ENCODE data around the gene HAS3.

The HAS3 gene

GRCh38 chr16:69108064-69108904, 2.8 kb downstream of the HAS3 start:
- TF ChIP-seq ZNF274 (IDR thresholded peaks at IDR 0.05; ENCODE audit: low read depth, low read length) = no peak
- no peak overlapping the region for H3K4me3 ChIP-seq (ENCODE audit: low read length)

GRCh38 chr16:69108905-69109252, 3.4 kb downstream of the HAS3 start:
- TF ChIP-seq ZNF274 (IDR thresholded peaks at IDR 0.05; ENCODE audit: low read depth, low read length) = no peak
- H3K4me3 ChIP-seq (ENCODE audit: low read length) = no peak overlapping the region

GRCh38 chr16:69109486-69110270, 4.2 kb downstream of the HAS3 start:
- H3K4me3 ChIP-seq (ENCODE audit: low read length) = no peak overlapping the region
- TF ChIP-seq ZNF274 (IDR thresholded peaks at IDR 0.05; ENCODE audit: low read depth, low read length) = no peak

DNA sequence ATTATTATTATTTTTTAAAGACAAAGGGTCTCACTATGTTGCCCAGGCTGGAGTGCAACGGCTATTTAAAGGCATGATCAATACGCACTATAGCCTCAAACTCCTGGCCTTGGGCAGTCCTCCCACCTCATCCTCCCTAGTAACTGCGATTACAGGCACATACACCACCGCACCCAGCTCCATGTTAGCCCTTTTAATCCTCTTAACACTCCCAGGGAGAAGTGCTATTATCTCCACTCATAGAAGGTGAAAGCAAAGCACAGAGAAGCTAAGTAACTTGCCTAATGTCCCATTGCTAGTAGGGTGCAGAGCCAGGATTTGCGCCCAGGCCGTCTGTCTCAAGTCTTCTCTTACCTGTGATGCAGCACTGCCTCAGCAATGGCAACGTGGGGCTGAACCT, 5.0 kb downstream of the HAS3 start:
- H3K4me3 ChIP-seq (ENCODE audit: low read length) = no peak overlapping the region
- TF ChIP-seq ZNF274 (IDR thresholded peaks at IDR 0.05; ENCODE audit: low read depth, low read length) = no peak

GRCh38 chr16:69111216-69111875, 5.9 kb downstream of the HAS3 start:
- no peak overlapping the region for H3K4me3 ChIP-seq (ENCODE audit: low read length)
- TF ChIP-seq ZNF274 (IDR thresholded peaks at IDR 0.05; ENCODE audit: low read depth, low read length) = no peak

DNA sequence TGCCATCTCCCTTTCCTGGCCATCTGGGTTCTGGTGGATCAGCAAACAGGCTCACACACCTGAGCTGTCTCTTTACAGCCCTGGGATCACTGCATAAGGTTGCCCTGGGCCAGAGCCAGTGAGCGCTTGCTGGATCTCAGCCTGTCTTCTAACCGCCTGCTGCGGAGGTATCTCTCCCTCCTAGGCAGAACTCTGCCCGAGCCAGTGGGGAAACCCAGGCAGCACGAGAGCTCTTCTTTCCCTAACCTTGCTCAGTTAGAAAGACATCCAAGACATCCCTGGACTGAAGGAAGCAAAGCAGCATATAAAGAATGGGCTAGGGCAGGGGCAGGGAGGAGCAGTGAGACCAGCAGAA, 6.4 kb downstream of the HAS3 start:
- no peak for TF ChIP-seq ZNF274 (IDR thresholded peaks at IDR 0.05; ENCODE audit: low read depth, low read length)
- no peak overlapping the region for H3K4me3 ChIP-seq (ENCODE audit: low read length)

DNA sequence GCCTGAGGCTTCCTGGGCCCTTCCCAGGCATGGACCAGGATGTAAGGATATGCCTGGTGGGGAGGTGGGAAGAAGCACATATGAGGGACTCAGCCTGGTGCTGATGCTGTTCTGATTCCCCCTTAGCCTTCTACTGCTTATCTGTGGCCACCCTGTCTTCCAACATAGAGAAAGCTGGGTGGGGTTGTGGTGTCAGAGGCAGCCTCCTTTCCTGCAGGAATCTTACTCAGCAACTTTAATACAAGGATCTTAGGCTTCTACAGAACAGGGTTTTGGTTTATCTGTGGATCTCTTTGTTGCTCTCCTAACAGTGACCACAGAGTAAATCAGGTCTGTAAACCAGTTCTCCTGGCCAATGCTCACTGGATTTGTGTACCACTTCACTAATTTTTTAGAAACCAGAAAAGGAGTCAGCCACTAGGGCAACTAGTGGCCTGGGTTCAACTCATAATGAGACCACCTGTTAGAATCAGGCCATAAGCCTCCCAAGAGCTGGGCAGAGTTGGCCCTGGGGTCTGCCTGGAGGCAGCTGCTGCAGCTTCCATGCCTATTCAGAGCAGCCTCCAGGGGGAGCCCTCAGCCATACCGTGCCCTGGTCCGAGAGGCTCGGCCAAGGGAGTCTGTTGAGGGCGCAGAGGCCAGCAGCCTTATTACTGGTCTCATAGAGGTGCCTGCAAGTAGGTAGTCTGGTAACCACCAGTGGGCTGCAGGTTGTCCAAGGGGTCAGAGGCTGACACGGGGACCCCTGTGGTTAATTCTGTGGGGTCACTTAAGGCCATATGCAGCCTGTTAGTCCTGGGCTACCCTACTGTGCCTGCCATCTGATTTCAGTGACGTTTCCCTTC, 7.1 kb downstream of the HAS3 start:
- TF ChIP-seq ZNF274 (IDR thresholded peaks at IDR 0.05; ENCODE audit: low read depth, low read length) = no peak
- no peak overlapping the region for H3K4me3 ChIP-seq (ENCODE audit: low read length)

DNA sequence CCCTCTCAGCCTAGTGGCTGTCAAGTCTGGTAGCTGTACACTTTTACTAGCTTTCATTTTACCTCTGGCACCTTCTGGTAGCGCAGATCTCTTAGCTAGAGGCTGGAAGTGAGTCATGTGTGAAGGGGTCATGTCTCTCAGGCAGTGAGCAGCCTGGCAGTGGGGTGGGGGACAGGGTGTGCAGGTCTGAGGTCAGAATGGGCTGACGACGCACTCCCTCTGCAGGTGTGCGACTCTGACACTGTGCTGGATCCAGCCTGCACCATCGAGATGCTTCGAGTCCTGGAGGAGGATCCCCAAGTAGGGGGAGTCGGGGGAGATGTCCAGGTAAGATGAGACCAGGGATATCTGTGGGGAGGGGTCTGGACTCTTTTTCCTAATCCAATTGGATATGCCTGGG, 7.8 kb downstream of the HAS3 start:
- H3K4me3 ChIP-seq (ENCODE audit: low read length) = no peak overlapping the region
- TF ChIP-seq ZNF274 (IDR thresholded peaks at IDR 0.05; ENCODE audit: low read depth, low read length) = no peak

DNA sequence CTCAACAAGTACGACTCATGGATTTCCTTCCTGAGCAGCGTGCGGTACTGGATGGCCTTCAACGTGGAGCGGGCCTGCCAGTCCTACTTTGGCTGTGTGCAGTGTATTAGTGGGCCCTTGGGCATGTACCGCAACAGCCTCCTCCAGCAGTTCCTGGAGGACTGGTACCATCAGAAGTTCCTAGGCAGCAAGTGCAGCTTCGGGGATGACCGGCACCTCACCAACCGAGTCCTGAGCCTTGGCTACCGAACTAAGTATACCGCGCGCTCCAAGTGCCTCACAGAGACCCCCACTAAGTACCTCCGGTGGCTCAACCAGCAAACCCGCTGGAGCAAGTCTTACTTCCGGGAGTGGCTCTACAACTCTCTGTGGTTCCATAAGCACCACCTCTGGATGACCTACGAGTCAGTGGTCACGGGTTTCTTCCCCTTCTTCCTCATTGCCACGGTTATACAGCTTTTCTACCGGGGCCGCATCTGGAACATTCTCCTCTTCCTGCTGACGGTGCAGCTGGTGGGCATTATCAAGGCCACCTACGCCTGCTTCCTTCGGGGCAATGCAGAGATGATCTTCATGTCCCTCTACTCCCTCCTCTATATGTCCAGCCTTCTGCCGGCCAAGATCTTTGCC, 9.0 kb downstream of the HAS3 start:
- no peak overlapping the region for H3K4me3 ChIP-seq (ENCODE audit: low read length)
- no peak for TF ChIP-seq ZNF274 (IDR thresholded peaks at IDR 0.05; ENCODE audit: low read depth, low read length)

DNA sequence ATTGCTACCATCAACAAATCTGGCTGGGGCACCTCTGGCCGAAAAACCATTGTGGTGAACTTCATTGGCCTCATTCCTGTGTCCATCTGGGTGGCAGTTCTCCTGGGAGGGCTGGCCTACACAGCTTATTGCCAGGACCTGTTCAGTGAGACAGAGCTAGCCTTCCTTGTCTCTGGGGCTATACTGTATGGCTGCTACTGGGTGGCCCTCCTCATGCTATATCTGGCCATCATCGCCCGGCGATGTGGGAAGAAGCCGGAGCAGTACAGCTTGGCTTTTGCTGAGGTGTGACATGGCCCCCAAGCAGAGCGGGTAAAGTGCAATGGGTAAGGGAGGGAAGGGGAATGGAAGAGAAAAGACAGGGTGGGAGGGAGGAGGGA, 9.5 kb downstream of the HAS3 start:
- no peak for TF ChIP-seq ZNF274 (IDR thresholded peaks at IDR 0.05; ENCODE audit: low read depth, low read length)
- no peak overlapping the region for H3K4me3 ChIP-seq (ENCODE audit: low read length)

DNA sequence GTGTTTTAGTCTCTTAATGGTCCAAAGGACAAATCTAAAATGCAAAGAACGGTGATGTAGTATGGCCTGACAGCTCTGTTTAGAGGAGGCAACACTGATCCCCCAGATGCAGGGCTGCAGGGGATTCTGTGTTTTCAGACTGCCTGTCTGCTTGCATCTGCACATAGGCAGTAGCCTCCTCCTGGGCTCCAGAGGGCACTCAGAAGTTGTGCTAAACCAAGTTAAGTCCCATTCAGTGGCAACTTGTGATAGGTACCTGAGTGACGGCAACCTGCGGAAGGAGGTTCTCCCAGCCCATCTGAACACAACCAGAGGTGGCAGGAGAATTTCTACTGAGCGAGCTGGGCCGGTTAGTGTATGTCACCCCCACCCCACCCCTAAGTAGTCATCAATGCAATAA, 9.9 kb downstream of the HAS3 start:
- no peak for TF ChIP-seq ZNF274 (IDR thresholded peaks at IDR 0.05; ENCODE audit: low read depth, low read length)
- H3K4me3 ChIP-seq (ENCODE audit: low read length) = no peak overlapping the region

DNA sequence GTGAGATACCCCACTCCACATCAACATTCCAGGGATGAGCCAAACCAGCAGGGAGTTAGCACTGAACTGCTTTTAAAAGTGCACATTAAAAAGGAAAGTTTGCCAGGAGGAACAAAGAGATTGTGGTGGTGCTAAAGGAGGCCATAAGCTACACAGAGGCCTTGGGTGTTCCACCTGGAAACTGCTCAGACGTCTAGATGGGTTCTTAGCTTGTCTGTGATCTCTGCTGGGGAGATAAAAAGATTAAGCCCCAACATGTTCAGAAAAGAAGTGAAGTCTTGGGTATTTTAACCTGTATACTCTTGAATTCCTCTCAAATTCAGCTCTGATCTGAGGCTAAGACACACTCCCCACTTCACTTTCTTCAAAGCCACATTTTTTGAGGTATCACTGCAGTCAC, 10.4 kb downstream of the HAS3 start:
- TF ChIP-seq ZNF274 (IDR thresholded peaks at IDR 0.05; ENCODE audit: low read depth, low read length) = no peak

DNA sequence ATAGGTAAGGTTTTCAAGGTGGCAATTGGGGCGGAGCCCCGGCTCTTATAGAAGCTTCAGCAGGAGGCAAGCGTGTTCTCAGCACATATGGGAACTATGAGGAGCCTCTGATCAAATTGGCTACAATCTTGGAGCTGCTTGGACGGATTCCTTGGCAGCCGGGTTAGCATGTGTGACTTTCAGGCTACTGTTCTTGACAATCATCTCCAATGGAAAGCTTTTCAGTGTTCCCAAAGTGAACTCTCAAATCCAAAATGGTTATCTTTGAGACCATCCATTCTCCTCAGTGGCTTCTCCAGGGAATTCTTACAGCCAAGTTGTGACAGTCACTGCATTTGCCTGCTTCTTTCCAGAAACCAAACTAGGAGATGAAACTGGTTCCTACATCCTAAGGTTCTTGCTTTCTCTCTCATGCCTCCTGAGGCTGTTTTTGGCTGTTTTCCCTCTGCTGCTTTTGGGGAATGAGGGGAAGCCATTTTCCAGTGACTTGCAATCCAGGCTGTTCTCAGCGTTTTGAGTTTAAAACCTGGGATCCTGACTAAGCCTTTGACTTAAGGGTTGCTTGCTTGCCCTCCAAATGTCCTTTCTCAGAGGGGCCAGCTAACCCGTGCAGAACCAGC, 10.9 kb downstream of the HAS3 start:
- TF ChIP-seq ZNF274 (IDR thresholded peaks at IDR 0.05; ENCODE audit: low read depth, low read length) = no peak
- H3K4me3 ChIP-seq (ENCODE audit: low read length) = no peak overlapping the region

More for the DNA sequence above, 10.4 kb downstream of the HAS3 start:
- H3K4me3 ChIP-seq (ENCODE audit: low read length) = no peak overlapping the region

Measured in GM08714 (cell line).